Breast epithelium (tissue), 4 donors: ENCODE results near the gene CD53. TPM values are rescaled to one million over a fixed set of nuclear protein-coding genes. Genes with fewer than 3 reads are reported as not detected.

ENCODE experiments used
- DNase-seq, 2 donors: peaks; one replicate each; pipeline ENCODE4 v3.0.0-alpha.2; 2019; ENCODE audit warnings: low spot score in 2 of 2
- H3K27ac ChIP-seq, 2 donors: fragments of 200-600 bp; sonication (generic) in 1 of 2; one replicate each; pipeline ENCODE4 v1.5.1; 2016 to 2019; ENCODE audit warnings: mild to moderate bottlenecking in 1 of 2
- H3K27me3 ChIP-seq, 2 donors: fragments of 200-600 bp; sonication (generic) in 1 of 2; one replicate each; pipeline versions ENCODE4 v1.5.1 to v1.6.0; 2017 to 2019; ENCODE audit warnings: control low read depth in 1 of 2, mild to moderate bottlenecking in 1 of 2
- H3K36me3 ChIP-seq: fragments of 200-600 bp; one replicate; pipeline ENCODE4 v1.5.1; 2019
- H3K4me1 ChIP-seq, 2 donors: fragments of 200-600 bp; sonication (generic); one replicate each; pipeline ENCODE4 v1.5.1; 2016 to 2019; ENCODE audit warnings: control low read depth in 1 of 2
- H3K4me3 ChIP-seq, 3 donors: fragments of 200-600 bp; sonication (generic); 1 replicate in 2 of 3; 2 replicates in 1 of 3; pipeline ENCODE4 v1.5.1; 2016 to 2019; ENCODE audit warnings: mild to moderate bottlenecking in 3 of 3, moderate library complexity in 2 of 3
- H3K9me3 ChIP-seq, 2 donors: fragments of 200-600 bp; sonication (generic) in 1 of 2; one replicate each; pipeline ENCODE4 v1.5.1; 2016 to 2019; ENCODE audit warnings: control low read depth in 1 of 2
- POLR2A ChIP-seq: fragments of 450-650 bp; IDR thresholded peaks from one replicate; pipeline ENCODE4 v1.6.1; 2016; ENCODE audit warnings: antibody characterized with exemption, mild to moderate bottlenecking, moderate library complexity
- POLR2AphosphoS5 ChIP-seq, 3 donors: sonication (generic); formaldehyde crosslinking; IDR thresholded peaks; one replicate each; pipeline ENCODE4 v1.6.1; 2017; ENCODE audit warnings: antibody characterized with exemption in 3 of 3
- intact Hi-C: fragments of 100-400 bp; cut with DNase I; formaldehyde crosslinking; loops from one replicate; pipeline ENCODE4 v1.15.1; 2023; ENCODE audit warnings: low total_unique reads
- total RNA-seq, 3 donors: library from RNA; depleted of rRNA; stranded (reverse); fragments of >200 nt; gene quantifications; one replicate each; pipeline ENCODE4 v1.1.0, GENCODE V29; 2016
- TF ChIP-seq, protein P1 (sequence below), 3 donors: fragments of 450-650 bp; IDR thresholded peaks; one replicate each; pipeline ENCODE4 v1.5.1; 2016 to 2017; ENCODE audit warnings: antibody characterized with exemption in 3 of 3, mild to moderate bottlenecking in 3 of 3, moderate library complexity in 3 of 3

The CD53 gene
- total RNA-seq, 3 donors from 2014 or later: 36.1 to 72.6 (median 50.2) TPM

DNA sequence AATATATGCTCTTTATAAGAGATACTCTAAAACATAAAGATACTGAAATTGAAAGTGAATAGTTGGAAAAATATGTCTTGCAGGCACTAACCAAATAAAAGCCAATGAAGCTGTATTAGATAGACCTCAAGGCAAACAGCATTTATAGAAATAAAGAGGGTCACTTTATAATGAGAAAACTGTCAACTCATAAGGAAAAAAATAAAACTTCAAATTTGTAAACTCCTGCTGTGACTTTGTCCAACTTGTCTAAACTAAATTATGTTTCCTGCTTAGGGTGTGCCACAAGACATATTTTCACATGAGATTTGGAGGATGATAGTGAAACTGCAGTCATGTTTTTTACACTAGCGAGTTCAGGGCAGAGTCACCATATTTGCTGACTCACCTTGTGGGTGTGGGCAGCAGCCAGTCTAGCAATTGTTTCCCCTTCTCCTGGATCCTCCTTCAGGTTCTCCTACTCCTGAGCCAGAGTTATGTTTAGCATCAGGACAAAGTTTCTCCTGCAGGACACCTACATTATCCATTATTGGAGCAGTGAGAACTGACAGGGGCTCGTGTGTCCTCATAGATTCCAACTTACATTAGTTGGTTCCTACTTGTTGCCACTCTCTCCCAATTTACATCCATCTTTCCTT lies 43.8 kb downstream of the CD53 start:
- no peak for DNase-seq

DNA sequence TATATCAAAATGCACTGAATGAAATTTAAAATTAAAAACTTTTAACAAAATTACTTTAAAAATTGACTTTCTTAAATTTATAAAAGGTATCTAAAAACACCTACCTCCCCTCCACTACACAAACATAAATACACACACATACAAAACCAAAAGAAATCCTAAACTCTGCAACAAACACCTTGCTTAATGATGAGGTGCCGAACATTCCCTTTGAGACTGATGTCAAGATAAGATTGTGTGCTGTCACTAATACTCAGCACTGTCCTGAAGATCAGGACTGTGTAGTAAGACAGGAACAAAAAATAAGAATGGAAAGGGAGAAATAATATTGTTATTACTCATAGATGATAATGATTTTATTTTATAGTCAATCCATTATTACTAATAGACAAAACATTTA lies 45.1 kb downstream of the CD53 start:
- no peaks in the 10 kb centered on the region for H3K27me3 ChIP-seq
- TF ChIP-seq, protein P1, sequence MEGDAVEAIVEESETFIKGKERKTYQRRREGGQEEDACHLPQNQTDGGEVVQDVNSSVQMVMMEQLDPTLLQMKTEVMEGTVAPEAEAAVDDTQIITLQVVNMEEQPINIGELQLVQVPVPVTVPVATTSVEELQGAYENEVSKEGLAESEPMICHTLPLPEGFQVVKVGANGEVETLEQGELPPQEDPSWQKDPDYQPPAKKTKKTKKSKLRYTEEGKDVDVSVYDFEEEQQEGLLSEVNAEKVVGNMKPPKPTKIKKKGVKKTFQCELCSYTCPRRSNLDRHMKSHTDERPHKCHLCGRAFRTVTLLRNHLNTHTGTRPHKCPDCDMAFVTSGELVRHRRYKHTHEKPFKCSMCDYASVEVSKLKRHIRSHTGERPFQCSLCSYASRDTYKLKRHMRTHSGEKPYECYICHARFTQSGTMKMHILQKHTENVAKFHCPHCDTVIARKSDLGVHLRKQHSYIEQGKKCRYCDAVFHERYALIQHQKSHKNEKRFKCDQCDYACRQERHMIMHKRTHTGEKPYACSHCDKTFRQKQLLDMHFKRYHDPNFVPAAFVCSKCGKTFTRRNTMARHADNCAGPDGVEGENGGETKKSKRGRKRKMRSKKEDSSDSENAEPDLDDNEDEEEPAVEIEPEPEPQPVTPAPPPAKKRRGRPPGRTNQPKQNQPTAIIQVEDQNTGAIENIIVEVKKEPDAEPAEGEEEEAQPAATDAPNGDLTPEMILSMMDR (IDR thresholded peaks at IDR 0.05): no peak
- TF ChIP-seq POLR2A: no peak
- TF ChIP-seq POLR2AphosphoS5 (IDR thresholded peaks at IDR 0.05): no peak
- H3K27ac ChIP-seq: no peak overlapping the region
- no peak overlapping the region for H3K4me3 ChIP-seq
- no peaks in the 10 kb centered on the region for H3K4me1 ChIP-seq
- no peaks in the 10 kb centered on the region for H3K9me3 ChIP-seq
- H3K36me3 ChIP-seq: no peaks in the 10 kb centered on the region
- intact Hi-C loops: no loop called here
- DNase-seq: no peak

More for the DNA sequence above, 43.8 kb downstream of the CD53 start:
- H3K36me3 ChIP-seq: no peaks in the 10 kb centered on the region
- H3K27me3 ChIP-seq: no peaks in the 10 kb centered on the region
- H3K4me1 ChIP-seq: no peaks in the 10 kb centered on the region
- no peaks in the 10 kb centered on the region for H3K9me3 ChIP-seq
- intact Hi-C loops: no loop called here
- no peak overlapping the region for H3K27ac ChIP-seq
- TF ChIP-seq, protein P1 (IDR thresholded peaks at IDR 0.05): no peak
- no peak for TF ChIP-seq POLR2A
- no peak for TF ChIP-seq POLR2AphosphoS5 (IDR thresholded peaks at IDR 0.05)
- no peak overlapping the region for H3K4me3 ChIP-seq

GRCh38 chr1:110921953-110922352 lies 49.0 kb downstream of the CD53 start:
- Histone ChIP-seq H3K36me3 (no peaks in the 10 kb centered on the region), H3K4me1 (no peaks in the 10 kb centered on the region), H3K27ac (no peak overlapping the region), H3K9me3 (peaks cover 0 to 2% of the 10 kb centered on the region in 2 donors), H3K27me3 (no peaks in the 10 kb centered on the region), H3K4me3 (no peak overlapping the region)
- TF ChIP-seq, protein P1 (IDR thresholded peaks at IDR 0.05): no peak
- TF ChIP-seq POLR2A: no peak
- no peak for TF ChIP-seq POLR2AphosphoS5 (IDR thresholded peaks at IDR 0.05)
- DNase-seq: no peak
- intact Hi-C loops: no loop called here

DNA sequence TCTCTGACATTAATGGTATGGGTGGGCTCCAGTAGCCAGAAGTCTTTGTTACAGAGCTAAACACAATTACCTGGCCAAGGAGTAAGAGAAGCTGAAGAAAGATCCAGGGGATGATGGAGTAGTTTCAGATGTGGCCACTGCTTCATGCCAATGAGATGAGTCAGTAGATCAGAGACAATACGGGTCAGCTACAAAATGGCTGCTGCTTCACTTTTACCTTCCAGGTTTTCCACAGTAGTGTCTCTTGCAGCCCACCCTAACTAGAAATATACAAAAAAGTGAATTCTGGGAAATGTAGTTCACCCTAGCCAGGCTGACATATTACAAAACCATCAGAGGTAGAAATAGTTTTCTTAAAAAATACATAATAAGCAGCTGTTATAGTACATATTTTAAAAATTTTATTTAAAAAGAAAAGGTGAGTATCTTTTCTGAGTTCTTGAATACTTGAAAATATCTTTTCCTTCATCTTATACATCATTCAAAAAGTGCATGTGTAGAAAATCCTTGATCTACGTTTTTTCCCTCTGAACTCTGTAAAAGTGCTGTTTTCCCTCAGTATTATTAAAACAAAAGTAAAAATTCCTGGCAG lies 54.6 kb downstream of the CD53 start:
- DNase-seq: no peak
- no peaks in the 10 kb centered on the region for H3K36me3 ChIP-seq
- peaks cover 0 to 15% of the 10 kb centered on the region in 2 donors for H3K9me3 ChIP-seq
- H3K4me3 ChIP-seq: no peak overlapping the region
- intact Hi-C loops: no loop called here
- H3K27me3 ChIP-seq: no peaks in the 10 kb centered on the region
- no peaks in the 10 kb centered on the region for H3K4me1 ChIP-seq
- no peak for TF ChIP-seq POLR2A
- TF ChIP-seq, protein P1 (IDR thresholded peaks at IDR 0.05): no peak
- TF ChIP-seq POLR2AphosphoS5 (IDR thresholded peaks at IDR 0.05): no peak
- no peak overlapping the region for H3K27ac ChIP-seq

- H3K36me3 ChIP-seq: no peaks in the 10 kb centered on the region
- no peak overlapping the region for H3K4me3 ChIP-seq
- no peaks in the 10 kb centered on the region for H3K4me1 ChIP-seq
- no peaks in the 10 kb centered on the region for H3K27me3 ChIP-seq
- peaks cover under 1 to 15% of the 10 kb centered on the region in 2 donors for H3K9me3 ChIP-seq
- DNase-seq: no peak
- intact Hi-C loops: no loop called here
- no peak for TF ChIP-seq POLR2AphosphoS5 (IDR thresholded peaks at IDR 0.05)
- TF ChIP-seq POLR2A: no peak
- TF ChIP-seq, protein P1 (IDR thresholded peaks at IDR 0.05): no peak
- no peak overlapping the region for H3K27ac ChIP-seq
Measured at GRCh38 chr1:110928191-110928590, 55.2 kb downstream of the CD53 start.
